SK-N-SH treated with all-trans-retinoic acid at 6 μM for 48 hours (cell line): ENCODE measurements around the gene C1QTNF9B.
"Not testable (repeated sequence)": the region's sequence is repeated elsewhere in the genome, so short reads cannot be mapped to it uniquely, and the experiment has no call there.

ENCODE experiments used
- ARNTL ChIP-seq: fragments of 450-650 bp; formaldehyde crosslinking; IDR thresholded peaks from 2 replicates; pipeline ENCODE4 v1.5.0; 2020; ENCODE audit warnings: low read depth, mild to moderate bottlenecking, moderate library complexity, borderline replicate concordance
- CSRNP3 ChIP-seq: fragments of 250-450 bp; sonication (Bioruptor Pico); IDR thresholded peaks from 2 replicates; pipeline ENCODE4 v1.5.1; 2021; ENCODE audit warnings: mild to moderate bottlenecking, moderate library complexity
- ESRRG ChIP-seq: fragments of 250-450 bp; sonication (Bioruptor Pico); IDR thresholded peaks from 2 replicates; pipeline ENCODE4 v1.6.1; 2021; ENCODE audit warnings: mild to moderate bottlenecking
- SNAI2 ChIP-seq: fragments of 250-450 bp; sonication (Bioruptor Pico); IDR thresholded peaks from 2 replicates; pipeline ENCODE4 v1.5.0; 2020; ENCODE audit warnings: mild to moderate bottlenecking, moderate library complexity
- TOX ChIP-seq: fragments of 250-450 bp; sonication (Bioruptor Pico); IDR thresholded peaks from 2 replicates; pipeline ENCODE4 v1.8.0; 2021; ENCODE audit warnings: mild to moderate bottlenecking, moderate library complexity, borderline replicate concordance
- ZNF70 ChIP-seq: fragments of 450-650 bp; formaldehyde crosslinking; IDR thresholded peaks from 2 replicates; pipeline ENCODE4 v1.5.0; 2020; ENCODE audit warnings: mild to moderate bottlenecking, moderate library complexity
- TF ChIP-seq, protein P1 (sequence below): fragments of 250-450 bp; sonication (Bioruptor Pico); IDR thresholded peaks from 2 replicates; pipeline ENCODE4 v1.5.1; 2020; ENCODE audit warnings: low read depth, mild to moderate bottlenecking, moderate library complexity
- TF ChIP-seq, protein P2 (sequence below): fragments of 250-450 bp; sonication (Bioruptor Pico); IDR thresholded peaks from 2 replicates; pipeline ENCODE4 v1.5.0; 2020; ENCODE audit warnings: mild to moderate bottlenecking, moderate library complexity

- not testable (repeated sequence) for TF ChIP-seq ZNF70, SNAI2, TOX, ESRRG, ARNTL, CSRNP3 (CRISPR knock-in tag)
- TF ChIP-seq, protein P1, sequence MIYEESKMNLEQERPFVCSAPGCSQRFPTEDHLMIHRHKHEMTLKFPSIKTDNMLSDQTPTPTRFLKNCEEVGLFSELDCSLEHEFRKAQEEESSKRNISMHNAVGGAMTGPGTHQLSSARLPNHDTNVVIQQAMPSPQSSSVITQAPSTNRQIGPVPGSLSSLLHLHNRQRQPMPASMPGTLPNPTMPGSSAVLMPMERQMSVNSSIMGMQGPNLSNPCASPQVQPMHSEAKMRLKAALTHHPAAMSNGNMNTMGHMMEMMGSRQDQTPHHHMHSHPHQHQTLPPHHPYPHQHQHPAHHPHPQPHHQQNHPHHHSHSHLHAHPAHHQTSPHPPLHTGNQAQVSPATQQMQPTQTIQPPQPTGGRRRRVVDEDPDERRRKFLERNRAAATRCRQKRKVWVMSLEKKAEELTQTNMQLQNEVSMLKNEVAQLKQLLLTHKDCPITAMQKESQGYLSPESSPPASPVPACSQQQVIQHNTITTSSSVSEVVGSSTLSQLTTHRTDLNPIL (CRISPR knock-in tag), result not testable (repeated sequence)
- TF ChIP-seq, protein P2, sequence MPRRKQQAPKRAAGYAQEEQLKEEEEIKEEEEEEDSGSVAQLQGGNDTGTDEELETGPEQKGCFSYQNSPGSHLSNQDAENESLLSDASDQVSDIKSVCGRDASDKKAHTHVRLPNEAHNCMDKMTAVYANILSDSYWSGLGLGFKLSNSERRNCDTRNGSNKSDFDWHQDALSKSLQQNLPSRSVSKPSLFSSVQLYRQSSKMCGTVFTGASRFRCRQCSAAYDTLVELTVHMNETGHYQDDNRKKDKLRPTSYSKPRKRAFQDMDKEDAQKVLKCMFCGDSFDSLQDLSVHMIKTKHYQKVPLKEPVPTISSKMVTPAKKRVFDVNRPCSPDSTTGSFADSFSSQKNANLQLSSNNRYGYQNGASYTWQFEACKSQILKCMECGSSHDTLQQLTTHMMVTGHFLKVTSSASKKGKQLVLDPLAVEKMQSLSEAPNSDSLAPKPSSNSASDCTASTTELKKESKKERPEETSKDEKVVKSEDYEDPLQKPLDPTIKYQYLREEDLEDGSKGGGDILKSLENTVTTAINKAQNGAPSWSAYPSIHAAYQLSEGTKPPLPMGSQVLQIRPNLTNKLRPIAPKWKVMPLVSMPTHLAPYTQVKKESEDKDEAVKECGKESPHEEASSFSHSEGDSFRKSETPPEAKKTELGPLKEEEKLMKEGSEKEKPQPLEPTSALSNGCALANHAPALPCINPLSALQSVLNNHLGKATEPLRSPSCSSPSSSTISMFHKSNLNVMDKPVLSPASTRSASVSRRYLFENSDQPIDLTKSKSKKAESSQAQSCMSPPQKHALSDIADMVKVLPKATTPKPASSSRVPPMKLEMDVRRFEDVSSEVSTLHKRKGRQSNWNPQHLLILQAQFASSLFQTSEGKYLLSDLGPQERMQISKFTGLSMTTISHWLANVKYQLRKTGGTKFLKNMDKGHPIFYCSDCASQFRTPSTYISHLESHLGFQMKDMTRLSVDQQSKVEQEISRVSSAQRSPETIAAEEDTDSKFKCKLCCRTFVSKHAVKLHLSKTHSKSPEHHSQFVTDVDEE (CRISPR knock-in tag), result not testable (repeated sequence)
These were observed 42.4 kb upstream of the C1QTNF9B start for GRCh38 chr13:23939666-23940065.
